HepG2 (cell line): ENCODE data around the gene FAHD1. TPM values are rescaled to one million over a fixed set of nuclear protein-coding genes. Genes with fewer than 3 reads are reported as not detected.

Source experiments
- AGO1 ChIP-seq: fragments of 200-400 bp; formaldehyde crosslinking; IDR thresholded peaks from 2 replicates; pipeline ENCODE4 v1.6.1; 2017; ENCODE audit warnings: mild to moderate bottlenecking, low read depth, low read length, moderate library complexity; ENCODE audit not compliant: poor library complexity, severe bottlenecking
- ARNT2 ChIP-seq: sonication (generic); formaldehyde crosslinking; IDR thresholded peaks from 2 replicates; pipeline ENCODE4 v1.8.0; 2022; ENCODE audit warnings: mild to moderate bottlenecking, low read depth, missing genetic modification reagents, moderate library complexity
- ETV5 ChIP-seq: IDR thresholded peaks from 2 replicates; pipeline ENCODE4 v1.6.1; 2018; ENCODE audit warnings: missing biosample characterization, missing genetic modification reagents, inconsistent platforms, borderline replicate concordance
- GABPB1 ChIP-seq: IDR thresholded peaks from 2 replicates; pipeline ENCODE4 v1.6.1; 2016; ENCODE audit warnings: mild to moderate bottlenecking, missing genetic modification reagents, moderate library complexity, missing compliant biosample characterization
- KDM5A ChIP-seq: fragments of 200-600 bp; sonication (generic); IDR thresholded peaks from 2 replicates; pipeline ENCODE4 v1.7.0; 2018; ENCODE audit warnings: antibody characterized with exemption, mild to moderate bottlenecking, low read length, borderline replicate concordance
- KLF16 ChIP-seq, 2 experiments: sonication (generic) in 1 of 2; formaldehyde crosslinking in 1 of 2; IDR thresholded peaks; 2 replicates each; pipeline versions ENCODE4 v1.6.1 to v1.8.0; 2016 to 2023; ENCODE audit warnings: missing genetic modification reagents in 2 of 2, missing compliant biosample characterization in 1 of 2
- KMT2A ChIP-seq: sonication (generic); formaldehyde crosslinking; IDR thresholded peaks from 2 replicates; pipeline ENCODE4 v1.4.0; 2020; ENCODE audit warnings: missing genetic modification reagents
- MAZ ChIP-seq, 2 experiments: sonication (generic) in 1 of 2; formaldehyde crosslinking in 1 of 2; IDR thresholded peaks; 2 replicates each; pipeline versions ENCODE4 v1.5.0 to v1.6.1; 2012 to 2020; ENCODE audit warnings: low read depth in 2 of 2, mild to moderate bottlenecking in 2 of 2, borderline replicate concordance in 1 of 2, improper control_type of control experiment in 1 of 2, low read length in 1 of 2, missing genetic modification reagents in 1 of 2, moderate library complexity in 1 of 2
- MXD4 ChIP-seq: IDR thresholded peaks from 2 replicates; pipeline ENCODE4 v1.6.1; 2016; ENCODE audit warnings: mild to moderate bottlenecking, missing biosample characterization, missing genetic modification reagents
- MYC ChIP-seq: sonication (generic); formaldehyde crosslinking; IDR thresholded peaks from 2 replicates; pipeline ENCODE4 v1.9.0; 2021; ENCODE audit warnings: missing genetic modification reagents, borderline replicate concordance
- RFX5 ChIP-seq: IDR thresholded peaks from 2 replicates; pipeline ENCODE4 v1.6.1; 2011; ENCODE audit warnings: low read depth, low read length, improper control_type of control experiment
- SIN3B ChIP-seq: fragments of 150-350 bp; IDR thresholded peaks from 2 replicates; pipeline ENCODE4 v1.6.1; 2014; ENCODE audit warnings: low read length
- SPEN ChIP-seq: sonication (generic); formaldehyde crosslinking; IDR thresholded peaks from 2 replicates; pipeline ENCODE4 v1.5.1; 2020; ENCODE audit warnings: low read depth, mild to moderate bottlenecking, missing genetic modification reagents
- TFDP1 ChIP-seq: IDR thresholded peaks from 2 replicates; pipeline ENCODE4 v1.6.1; 2016; ENCODE audit warnings: missing compliant biosample characterization, missing genetic modification reagents, borderline replicate concordance
- TSC22D2 ChIP-seq: sonication (generic); formaldehyde crosslinking; IDR thresholded peaks from 2 replicates; pipeline ENCODE4 v1.5.1; 2020; ENCODE audit warnings: missing genetic modification reagents, mild to moderate bottlenecking, borderline replicate concordance
- ZNF550 ChIP-seq: sonication (generic); formaldehyde crosslinking; IDR thresholded peaks from 2 replicates; pipeline ENCODE4 v1.4.0; 2020; ENCODE audit warnings: mild to moderate bottlenecking, missing genetic modification reagents, borderline replicate concordance
- ZNF567 ChIP-seq: sonication (generic); formaldehyde crosslinking; IDR thresholded peaks from 2 replicates; pipeline ENCODE4 v1.8.1; 2023; ENCODE audit warnings: mild to moderate bottlenecking, missing genetic modification reagents, borderline replicate concordance
- ZNF766 ChIP-seq: sonication (generic); formaldehyde crosslinking; IDR thresholded peaks from 2 replicates; pipeline ENCODE4 v1.5.0; 2020; ENCODE audit warnings: missing genetic modification reagents, borderline replicate concordance
- ZNF816 ChIP-seq: sonication (generic); formaldehyde crosslinking; IDR thresholded peaks from 2 replicates; pipeline ENCODE4 v1.8.0; 2022; ENCODE audit warnings: missing genetic modification reagents, mild to moderate bottlenecking, borderline replicate concordance
- ZNF883 ChIP-seq: sonication (generic); formaldehyde crosslinking; IDR thresholded peaks from 2 replicates; pipeline ENCODE4 v1.5.1; 2020; ENCODE audit warnings: mild to moderate bottlenecking, missing genetic modification reagents; ENCODE audit errors: not compliant biosample characterization
- ZSCAN21 ChIP-seq: sonication (generic); formaldehyde crosslinking; IDR thresholded peaks from 2 replicates; pipeline ENCODE4 v1.8.0; 2022; ENCODE audit warnings: mild to moderate bottlenecking, missing genetic modification reagents, moderate library complexity, borderline replicate concordance
- polyA plus RNA-seq, 8 experiments: library from polyadenylated mRNA; depleted of rRNA in 3 of 8; stranded (reverse) in 7 of 8; unstranded in 1 of 8; fragments of >200 nt; fragmentation: Illumina TruSeq in 4 of 8; extraction: Trizol in 4 of 8; gene quantifications; 2 replicates each; pipeline versions ENCODE4 v1.2.1 to v1.2.3, GENCODE V29; 2011 to 2016; ENCODE audit warnings: low read depth in 4 of 8, missing spikeins in 1 of 8, mixed read lengths in 1 of 8; ENCODE audit not compliant: insufficient read depth in 1 of 8
- total RNA-seq, 5 experiments: library from RNA; depleted of rRNA; stranded (reverse); fragments of >200 nt; fragmentation: Illumina TruSeq; extraction: Trizol; gene quantifications; 2 replicates each; pipeline ENCODE4 v1.2.3, GENCODE V29; 2016; ENCODE audit warnings: low read depth in 1 of 5
- TF ChIP-seq, protein P1 (sequence below): IDR thresholded peaks from 2 replicates; pipeline ENCODE4 v1.4.0; 2020; ENCODE audit warnings: mild to moderate bottlenecking, missing genetic modification reagents

FAHD1 gene
- total and polyA plus RNA-seq, 2 of the 13 experiments (the other 11 are each of a cell fraction or from before 2014, with no cell fraction given) = 39.0 to 45.3 TPM

GRCh38 chr16:1782408-1783264, 44.4 kb upstream of the FAHD1 start, which contains the start of the genes NUBP2 and SPSB3 (continued):
- TF ChIP-seq, protein P1, sequence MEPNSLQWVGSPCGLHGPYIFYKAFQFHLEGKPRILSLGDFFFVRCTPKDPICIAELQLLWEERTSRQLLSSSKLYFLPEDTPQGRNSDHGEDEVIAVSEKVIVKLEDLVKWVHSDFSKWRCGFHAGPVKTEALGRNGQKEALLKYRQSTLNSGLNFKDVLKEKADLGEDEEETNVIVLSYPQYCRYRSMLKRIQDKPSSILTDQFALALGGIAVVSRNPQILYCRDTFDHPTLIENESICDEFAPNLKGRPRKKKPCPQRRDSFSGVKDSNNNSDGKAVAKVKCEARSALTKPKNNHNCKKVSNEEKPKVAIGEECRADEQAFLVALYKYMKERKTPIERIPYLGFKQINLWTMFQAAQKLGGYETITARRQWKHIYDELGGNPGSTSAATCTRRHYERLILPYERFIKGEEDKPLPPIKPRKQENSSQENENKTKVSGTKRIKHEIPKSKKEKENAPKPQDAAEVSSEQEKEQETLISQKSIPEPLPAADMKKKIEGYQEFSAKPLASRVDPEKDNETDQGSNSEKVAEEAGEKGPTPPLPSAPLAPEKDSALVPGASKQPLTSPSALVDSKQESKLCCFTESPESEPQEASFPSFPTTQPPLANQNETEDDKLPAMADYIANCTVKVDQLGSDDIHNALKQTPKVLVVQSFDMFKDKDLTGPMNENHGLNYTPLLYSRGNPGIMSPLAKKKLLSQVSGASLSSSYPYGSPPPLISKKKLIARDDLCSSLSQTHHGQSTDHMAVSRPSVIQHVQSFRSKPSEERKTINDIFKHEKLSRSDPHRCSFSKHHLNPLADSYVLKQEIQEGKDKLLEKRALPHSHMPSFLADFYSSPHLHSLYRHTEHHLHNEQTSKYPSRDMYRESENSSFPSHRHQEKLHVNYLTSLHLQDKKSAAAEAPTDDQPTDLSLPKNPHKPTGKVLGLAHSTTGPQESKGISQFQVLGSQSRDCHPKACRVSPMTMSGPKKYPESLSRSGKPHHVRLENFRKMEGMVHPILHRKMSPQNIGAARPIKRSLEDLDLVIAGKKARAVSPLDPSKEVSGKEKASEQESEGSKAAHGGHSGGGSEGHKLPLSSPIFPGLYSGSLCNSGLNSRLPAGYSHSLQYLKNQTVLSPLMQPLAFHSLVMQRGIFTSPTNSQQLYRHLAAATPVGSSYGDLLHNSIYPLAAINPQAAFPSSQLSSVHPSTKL = 0 out of 2 replicates have a peak, but pooled peaks have one; percentile 20
- TF ChIP-seq TFDP1 (peak; percentile 30; the same call in 1 of the 2 replicates), ZNF816 (CRISPR knock-in tag) (no peak), AGO1 (peak; percentile 99), ZNF567 (CRISPR knock-in tag) (0 out of 2 replicates have a peak, but pooled peaks have one; percentile 75), ZNF883 (CRISPR knock-in tag) (no peak), ZSCAN21 (CRISPR knock-in tag) (peak; percentile 20; the same call in 1 of the 2 replicates), SIN3B (peak; percentile 67; the same call in 1 of the 2 replicates), ETV5 (CRISPR knock-in tag) (peak; percentile 47), MAZ (IDR thresholded peaks at IDR 0.05; ENCODE audit: borderline replicate concordance, low read depth, low read length) (peak; percentile 74; the same call in 1 of the 2 replicates), MAZ (CRISPR knock-in tag; IDR thresholded peaks at IDR 0.05; ENCODE audit: low read depth) (peak; percentile 80), GABPB1 (CRISPR knock-in tag) (peak; percentile 97), ARNT2 (CRISPR knock-in tag) (no peak), MXD4 (CRISPR knock-in tag) (peak; percentile 53; the same call in 1 of the 2 replicates), TSC22D2 (0 out of 2 replicates have a peak, but pooled peaks have one; percentile 23), ZNF766 (CRISPR knock-in tag) (peak; percentile 8; the same call in 1 of the 2 replicates), RFX5 (peak; percentile 59; the same call in 1 of the 2 replicates), MYC (CRISPR knock-in tag) (peak; percentile 55; the same call in 1 of the 2 replicates), KLF16 (CRISPR knock-in tag; IDR thresholded peaks at IDR 0.05) (peak in 1 of 2 experiments; percentile 61; a peak in 1 of 4 replicates), KDM5A (peak; percentile 36; the same call in 1 of the 2 replicates), SPEN (CRISPR knock-in tag) (peak; percentile 80), KMT2A (CRISPR knock-in tag) (peak; percentile 82; the same call in 1 of the 2 replicates), ZNF550 (CRISPR knock-in tag) (no peak)
